ENCODE measurements around the gene UBA1.

UBA1 gene

DNA sequence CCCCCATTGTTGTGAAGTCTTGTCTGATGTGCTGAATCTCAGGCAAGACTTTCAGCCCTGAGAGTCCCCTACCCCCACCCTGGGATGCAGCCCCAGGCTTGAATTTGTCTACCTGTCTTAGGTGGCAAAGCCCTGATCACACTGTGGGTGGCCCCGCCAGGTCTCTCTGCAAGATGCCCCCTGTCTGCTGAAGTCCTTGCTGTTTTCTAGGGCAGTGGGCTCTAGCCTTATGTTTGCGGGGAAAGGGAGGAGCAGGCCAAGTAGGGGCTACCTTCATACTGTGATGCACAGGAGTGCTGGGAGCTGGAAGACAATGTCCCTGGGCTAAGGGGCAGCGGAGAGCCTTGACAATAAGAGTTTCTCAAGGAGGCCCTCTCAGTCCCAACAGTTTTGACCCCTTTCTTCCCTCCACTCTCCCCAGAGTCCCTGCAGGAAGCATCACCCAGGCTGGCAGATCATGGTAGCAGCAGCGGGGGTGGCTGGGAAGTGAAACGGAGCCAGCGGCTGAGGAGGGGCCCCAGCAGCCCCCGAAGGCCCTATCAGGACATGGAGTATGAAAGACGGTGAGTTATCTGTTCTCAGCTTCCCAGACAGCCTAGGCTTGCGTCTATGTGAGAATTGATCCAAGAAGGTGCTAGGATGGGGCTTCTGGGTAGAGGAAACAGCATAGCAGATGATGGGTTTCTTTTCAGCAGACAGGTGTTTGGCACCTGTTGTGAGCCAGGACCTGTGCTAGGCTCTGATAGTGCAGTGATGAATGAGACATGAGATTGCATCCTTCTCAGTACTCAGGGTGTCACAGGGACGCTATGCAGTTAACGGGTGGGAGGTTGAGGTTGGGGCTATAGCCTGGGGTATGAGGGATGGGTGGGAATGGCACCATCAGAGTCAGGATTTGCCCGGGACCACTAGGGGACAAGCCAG is 46.4 kb upstream of the UBA1 start:
- TF ChIP-seq, protein P1, sequence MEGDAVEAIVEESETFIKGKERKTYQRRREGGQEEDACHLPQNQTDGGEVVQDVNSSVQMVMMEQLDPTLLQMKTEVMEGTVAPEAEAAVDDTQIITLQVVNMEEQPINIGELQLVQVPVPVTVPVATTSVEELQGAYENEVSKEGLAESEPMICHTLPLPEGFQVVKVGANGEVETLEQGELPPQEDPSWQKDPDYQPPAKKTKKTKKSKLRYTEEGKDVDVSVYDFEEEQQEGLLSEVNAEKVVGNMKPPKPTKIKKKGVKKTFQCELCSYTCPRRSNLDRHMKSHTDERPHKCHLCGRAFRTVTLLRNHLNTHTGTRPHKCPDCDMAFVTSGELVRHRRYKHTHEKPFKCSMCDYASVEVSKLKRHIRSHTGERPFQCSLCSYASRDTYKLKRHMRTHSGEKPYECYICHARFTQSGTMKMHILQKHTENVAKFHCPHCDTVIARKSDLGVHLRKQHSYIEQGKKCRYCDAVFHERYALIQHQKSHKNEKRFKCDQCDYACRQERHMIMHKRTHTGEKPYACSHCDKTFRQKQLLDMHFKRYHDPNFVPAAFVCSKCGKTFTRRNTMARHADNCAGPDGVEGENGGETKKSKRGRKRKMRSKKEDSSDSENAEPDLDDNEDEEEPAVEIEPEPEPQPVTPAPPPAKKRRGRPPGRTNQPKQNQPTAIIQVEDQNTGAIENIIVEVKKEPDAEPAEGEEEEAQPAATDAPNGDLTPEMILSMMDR (IDR thresholded peaks at IDR 0.05; ENCODE audit: low read depth, low read length), result no peak

DNA sequence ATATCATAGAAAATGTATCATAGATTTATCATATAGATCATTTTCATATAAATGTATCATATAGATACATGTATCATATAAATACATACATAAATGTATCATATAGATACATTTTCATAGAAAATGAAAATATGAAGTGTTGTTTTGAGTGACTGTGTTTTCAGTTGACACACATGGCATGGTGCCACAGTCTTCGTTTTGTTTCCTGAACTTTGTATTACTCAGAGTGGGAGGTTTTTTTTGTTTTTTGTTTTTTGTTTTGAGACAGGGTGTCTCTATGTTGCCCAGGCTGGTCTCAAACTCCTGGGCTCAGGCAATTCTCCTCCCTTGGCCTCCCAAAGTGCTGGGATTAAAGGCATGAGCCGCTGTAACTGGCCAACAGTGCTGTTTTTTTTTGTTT is 44.7 kb upstream of the UBA1 start:
- no peak overlapping the region for H3K4me3 ChIP-seq (ENCODE audit: low read depth, low read length)
- TF ChIP-seq, protein P1 (IDR thresholded peaks at IDR 0.05; ENCODE audit: low read depth, low read length), result no peak

More for the DNA sequence above, 46.4 kb upstream of the UBA1 start:
- H3K4me3 ChIP-seq (ENCODE audit: low read depth, low read length), result peak overlapping the region; percentile 65

DNA sequence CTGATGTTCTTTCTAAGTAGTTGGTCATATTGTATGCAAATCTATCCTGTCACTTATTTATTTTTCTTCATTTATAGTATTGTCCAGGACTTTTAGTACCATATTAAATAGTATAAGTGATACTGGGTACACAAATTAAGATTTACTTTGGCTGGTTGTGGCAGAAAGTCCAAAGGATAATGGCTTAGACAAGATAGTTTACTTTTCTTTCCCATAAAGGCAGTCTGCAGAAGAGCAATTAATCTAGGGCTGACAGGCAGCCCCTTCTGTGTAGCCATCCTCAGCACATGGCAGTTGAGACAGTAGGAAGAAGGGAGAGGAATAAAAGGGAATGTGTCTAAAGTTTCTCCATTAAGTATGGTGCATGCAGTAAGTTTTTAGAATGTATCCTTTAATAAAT is 42.2 kb upstream of the UBA1 start:
- TF ChIP-seq, protein P1 (IDR thresholded peaks at IDR 0.05; ENCODE audit: low read depth, low read length), result no peak
- H3K4me3 ChIP-seq (ENCODE audit: low read depth, low read length), result no peak overlapping the region

DNA sequence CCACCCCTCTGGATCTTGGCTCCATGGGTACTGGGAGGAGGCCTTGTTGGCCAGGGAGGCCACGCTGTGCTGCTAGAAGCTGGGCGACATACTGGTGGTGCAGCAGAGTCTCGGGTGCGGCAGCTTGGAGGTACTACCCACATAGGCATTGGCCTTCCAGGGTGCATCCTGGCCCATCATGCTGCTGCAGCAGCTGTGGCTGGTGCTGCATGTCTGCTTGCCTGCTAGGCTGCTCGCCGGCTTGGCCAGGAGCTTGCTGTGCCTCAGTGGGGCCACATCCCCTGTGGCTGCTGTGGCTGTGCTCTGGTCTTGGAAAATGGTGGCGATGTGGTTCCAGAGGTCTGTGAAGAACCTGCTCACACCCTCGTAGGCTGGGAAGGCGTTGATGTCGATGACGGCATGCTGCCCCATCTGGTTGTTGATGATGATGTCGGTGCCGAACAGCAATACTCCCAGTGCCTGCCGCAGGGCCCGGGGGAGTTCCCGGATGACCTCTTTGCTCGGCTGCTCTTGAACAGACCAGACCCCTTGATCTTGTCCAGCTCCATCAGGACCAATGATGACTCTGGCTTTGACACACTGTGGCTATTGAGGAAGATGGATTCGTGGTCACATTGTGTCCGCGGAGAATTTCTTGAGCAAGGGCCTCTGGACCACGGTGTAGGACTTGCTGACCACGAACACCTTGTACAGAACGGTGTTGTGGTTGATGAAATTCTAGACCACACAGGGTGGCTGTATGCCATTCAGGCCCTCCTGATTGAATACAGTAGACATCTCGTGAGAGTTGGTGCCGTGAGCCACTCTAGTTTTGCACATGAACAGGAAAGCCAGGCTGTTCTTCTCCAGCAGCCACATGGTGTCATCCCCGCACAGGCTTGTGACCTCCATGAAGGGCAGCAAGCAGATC is 36.8 kb upstream of the UBA1 start:
- TF ChIP-seq, protein P1 (IDR thresholded peaks at IDR 0.05; ENCODE audit: low read depth, low read length), result no peak
- no peak overlapping the region for H3K4me3 ChIP-seq (ENCODE audit: low read depth, low read length)

DNA sequence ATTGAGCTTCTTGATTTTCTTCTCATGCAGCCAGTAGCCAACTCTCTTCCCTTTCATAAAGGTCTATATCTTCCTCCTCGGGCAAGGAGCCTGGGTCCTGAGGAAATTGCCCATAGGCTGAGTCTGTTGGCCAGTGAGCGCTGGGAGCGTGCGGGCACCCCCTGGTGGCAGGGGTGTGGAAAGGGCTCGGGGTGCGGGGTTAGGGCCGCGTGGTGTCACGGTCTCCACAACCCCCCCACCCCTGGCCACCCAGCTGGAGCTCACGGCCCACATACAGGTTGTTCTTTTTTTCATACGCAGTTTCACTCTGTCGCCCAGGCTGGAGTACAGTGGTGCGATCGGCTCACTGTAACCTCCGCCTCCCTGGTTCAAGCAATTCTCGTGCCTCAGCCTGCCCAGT is 35.5 kb upstream of the UBA1 start:
- H3K4me3 ChIP-seq (ENCODE audit: low read depth, low read length), result no peak overlapping the region
- TF ChIP-seq, protein P1 (IDR thresholded peaks at IDR 0.05; ENCODE audit: low read depth, low read length), result no peak

DNA sequence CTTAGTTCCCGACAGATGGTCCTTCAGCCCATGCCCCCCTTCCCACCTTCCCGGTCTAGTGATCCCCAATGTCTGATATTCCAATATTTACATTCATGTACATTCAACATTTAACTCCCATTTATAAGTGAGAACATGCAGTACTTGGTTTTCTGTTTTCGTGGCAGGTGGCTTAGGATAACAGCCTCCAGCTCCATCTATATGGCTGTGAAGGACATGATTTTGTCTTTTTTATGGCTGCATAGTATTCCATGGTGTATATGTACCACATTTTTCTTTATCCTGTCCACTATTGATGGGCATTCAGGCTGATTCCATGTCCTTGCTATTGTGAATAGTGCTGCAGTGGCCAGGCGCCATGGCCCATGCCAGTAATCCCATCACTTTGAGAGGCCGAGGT is 34.8 kb upstream of the UBA1 start:
- no peak overlapping the region for H3K4me3 ChIP-seq (ENCODE audit: low read depth, low read length)
- TF ChIP-seq, protein P1 (IDR thresholded peaks at IDR 0.05; ENCODE audit: low read depth, low read length), result no peak
